Measurements from ENCODE around the gene C17orf67.

DNA sequence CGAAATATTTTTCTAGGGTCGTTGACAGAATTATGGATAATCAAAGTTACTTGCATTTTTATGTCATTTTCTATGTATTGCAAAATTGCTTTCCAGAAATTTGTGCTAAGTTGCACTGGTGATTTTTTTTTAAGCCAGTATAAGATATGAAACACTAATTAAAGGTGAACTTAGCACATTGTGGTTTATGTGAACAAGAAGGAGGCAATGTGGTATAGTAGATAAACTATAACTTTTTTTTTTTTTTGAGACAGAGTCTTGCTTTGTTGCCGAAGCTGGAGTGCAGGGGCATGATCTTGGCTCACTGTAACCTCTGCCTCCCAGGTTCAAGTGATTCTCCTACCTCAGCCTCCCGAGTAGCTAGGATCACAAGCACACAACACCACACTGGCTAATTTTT lies 13.4 kb upstream of the C17orf67 start:
- TF ChIP-seq EZH2 (IDR thresholded peaks at IDR 0.05; ENCODE audit: insufficient read depth, poor library complexity, severe bottlenecking) (no peak), EZH2phosphoT487 (IDR thresholded peaks at IDR 0.05; ENCODE audit: insufficient read depth, low read depth) (no peak)
